Measurements from ENCODE around the gene TADA2A. TPM values are rescaled to one million over a fixed set of nuclear protein-coding genes. Genes with fewer than 3 reads are reported as not detected.
A peak's percentile ranks its signal among the peaks of the same experiment; 100 is the strongest.

TADA2A gene
- total and polyA plus RNA-seq, 2 donors = 12.4 to 33.9 TPM

DNA sequence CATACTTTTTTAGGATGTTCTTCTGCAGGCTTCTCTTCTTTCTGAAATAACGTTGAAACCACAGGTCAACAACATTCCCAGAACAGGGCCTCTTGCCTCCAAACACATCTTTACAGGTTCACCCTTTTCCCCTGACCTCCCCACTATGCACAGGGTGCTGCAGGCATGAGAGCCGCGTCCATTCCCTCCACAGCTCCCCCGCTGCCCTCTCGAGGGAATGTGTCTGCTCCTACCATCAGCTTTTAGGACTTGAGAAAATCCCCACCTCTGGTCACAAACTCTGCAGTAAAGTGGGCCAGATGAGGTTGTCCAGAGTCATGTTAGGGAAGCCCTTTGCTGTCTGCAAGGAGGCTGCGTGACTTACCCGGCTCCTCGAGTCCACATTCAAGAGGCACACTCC, 113.5 kb downstream of the TADA2A start:
- DNase-seq (ENCODE audit: extremely low spot score) = no peak
- H3K4me1 ChIP-seq (ENCODE audit: insufficient read depth) = no peaks in the 10 kb centered on the region
- no peaks in the 10 kb centered on the region for H3K36me3 ChIP-seq (ENCODE audit: insufficient read depth)
- H3K4me3 ChIP-seq (ENCODE audit: low read depth, low read length) = no peak overlapping the region
- no peak overlapping the region for H3K27ac ChIP-seq (ENCODE audit: low read depth)
- WGBS = 77% methylated on average over 8 of the region's 8 CpGs

DNA sequence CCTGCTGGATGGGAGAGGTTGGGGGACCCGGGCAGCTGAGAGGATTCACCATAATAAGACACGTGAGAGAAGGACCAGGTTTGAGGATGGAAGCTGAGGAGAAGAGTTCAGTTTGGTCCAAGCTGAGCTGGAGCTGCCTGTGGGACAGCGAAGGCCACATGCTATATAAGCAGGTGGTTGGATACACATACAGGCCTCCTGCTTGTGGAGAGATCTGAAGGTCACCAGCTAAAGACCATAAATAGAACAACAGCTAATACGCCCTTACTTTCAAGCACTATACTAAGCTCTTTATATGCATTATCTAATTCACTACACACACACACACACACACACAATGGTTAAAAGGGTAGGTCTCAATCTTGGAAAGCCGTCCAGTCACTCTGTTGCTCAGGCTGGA, 115.1 kb downstream of the TADA2A start:
- Histone ChIP-seq H3K4me1 (ENCODE audit: insufficient read depth) (no peaks in the 10 kb centered on the region), H3K27ac (ENCODE audit: low read depth) (no peak overlapping the region), H3K36me3 (ENCODE audit: insufficient read depth) (no peaks in the 10 kb centered on the region), H3K4me3 (ENCODE audit: low read depth, low read length) (no peak overlapping the region)
- WGBS = 92% methylated on average over 5 of the region's 5 CpGs
- DNase-seq (ENCODE audit: extremely low spot score) = no peak

DNA sequence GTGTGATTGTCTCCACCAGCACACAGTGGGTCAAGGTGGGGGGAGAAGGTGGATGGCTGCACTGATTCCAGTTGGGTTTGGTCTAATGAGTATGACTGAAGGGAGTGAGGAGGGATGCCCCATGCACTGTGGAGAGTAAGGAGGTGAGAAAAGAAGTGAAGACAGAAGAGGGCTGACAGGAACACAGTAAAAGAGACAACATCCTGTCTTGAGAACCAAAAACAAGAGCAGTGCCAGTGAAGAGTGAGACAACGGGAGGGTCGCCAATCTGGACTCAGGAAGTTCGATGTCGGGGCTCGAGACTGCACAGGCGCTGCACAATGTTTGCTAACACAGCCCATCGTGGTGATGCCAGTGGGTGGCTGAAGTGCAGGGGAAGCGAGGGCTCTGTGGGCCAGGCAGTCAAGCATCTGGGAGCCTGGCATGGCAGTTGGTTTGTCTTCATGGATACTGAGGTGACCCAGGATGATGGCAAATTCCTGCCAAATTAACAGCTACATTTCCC, 117.1 kb downstream of the TADA2A start:
- no peak overlapping the region for H3K27ac ChIP-seq (ENCODE audit: low read depth)
- DNase-seq (ENCODE audit: extremely low spot score) = no peak
- H3K36me3 ChIP-seq (ENCODE audit: insufficient read depth) = no peaks in the 10 kb centered on the region
- H3K4me3 ChIP-seq (ENCODE audit: low read depth, low read length) = no peak overlapping the region
- 79% methylated on average over 8 of the region's 8 CpGs for WGBS
- H3K4me1 ChIP-seq (ENCODE audit: insufficient read depth) = no peaks in the 10 kb centered on the region

DNA sequence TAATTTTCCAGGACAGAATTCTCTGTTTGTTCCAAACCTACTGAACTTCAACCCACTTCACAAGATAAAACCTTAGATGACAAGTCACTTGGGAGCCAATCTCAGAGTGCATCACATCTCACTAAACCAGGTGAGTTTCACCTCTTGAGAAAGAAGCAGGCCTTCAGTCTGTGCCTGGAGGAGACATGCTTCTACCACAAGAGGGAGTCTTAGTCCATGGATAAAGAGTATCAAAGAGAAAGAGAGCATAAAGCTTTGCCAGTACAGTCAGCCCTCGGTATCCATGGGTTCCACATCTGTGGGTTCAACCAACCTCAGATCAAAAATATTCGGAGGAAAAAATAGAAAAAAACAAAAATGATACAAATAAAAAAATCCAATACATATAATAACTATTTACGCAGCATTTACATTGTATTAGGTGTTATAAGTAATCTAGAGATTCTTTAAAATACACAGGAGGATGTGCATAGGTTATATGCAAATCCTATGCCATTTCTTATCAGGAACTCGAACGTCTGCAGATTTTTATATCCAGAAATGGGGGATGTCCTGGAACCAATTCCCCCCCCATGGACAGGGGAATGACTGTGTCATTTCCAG, 120.7 kb downstream of the TADA2A start:
- peaks cover 2% of the 10 kb centered on the region for H3K36me3 ChIP-seq (ENCODE audit: insufficient read depth)
- no peak overlapping the region for H3K27ac ChIP-seq (ENCODE audit: low read depth)
- H3K4me1 ChIP-seq (ENCODE audit: insufficient read depth) = no peaks in the 10 kb centered on the region
- H3K4me3 ChIP-seq (ENCODE audit: low read depth, low read length) = no peak overlapping the region
- WGBS = 55% methylated on average over 5 of the region's 5 CpGs
- DNase-seq (ENCODE audit: extremely low spot score) = peak; percentile 25

Other genes starting within 250 kb of the TADA2A start
- gene C17orf78, start 30.9 kb upstream of the TADA2A start, total RNA-seq = not detected
- not detected for gene C17orf78, start 30.9 kb upstream of the TADA2A start, polyA plus RNA-seq
- gene ACACA, start 50 bp upstream of the TADA2A start, total RNA-seq = 70.6 TPM
- 31.7 TPM for gene ACACA, start 50 bp upstream of the TADA2A start, polyA plus RNA-seq
- 14.9 TPM for gene DUSP14, start 83.0 kb downstream of the TADA2A start, total RNA-seq
- gene DUSP14, start 83.0 kb downstream of the TADA2A start, polyA plus RNA-seq = 12.5 TPM
- gene SYNRG, start 202.5 kb downstream of the TADA2A start, total RNA-seq = 36.6 TPM
- 11.5 TPM for gene SYNRG, start 202.5 kb downstream of the TADA2A start, polyA plus RNA-seq
- gene DDX52, start 236.6 kb downstream of the TADA2A start, total RNA-seq = 38.9 TPM
- gene DDX52, start 236.6 kb downstream of the TADA2A start, polyA plus RNA-seq = 9.6 TPM